K562 (cell line): ENCODE measurements around the gene LDLR.
"Not testable (repeated sequence)": the region's sequence is repeated elsewhere in the genome, so short reads cannot be mapped to it uniquely, and the experiment has no call there.

Experiments used
- CHAMP1 ChIP-seq: fragments of 450-650 bp; IDR thresholded peaks from 2 replicates; pipeline ENCODE4 v1.6.1; 2016; ENCODE audit warnings: mild to moderate bottlenecking
- NCOA1 ChIP-seq: fragments of 450-650 bp; IDR thresholded peaks from 2 replicates; pipeline ENCODE4 v1.6.1; 2016; ENCODE audit warnings: low read depth
- POLR2A ChIP-seq: fragments of 450-650 bp; conservative IDR thresholded peaks from 2 replicates; pipeline ENCODE4 v1.6.1; 2016

- TF ChIP-seq NCOA1, POLR2A, CHAMP1: not testable (repeated sequence)
Observed at GRCh38 chr19:11180975-11181374, 91.7 kb downstream of the LDLR start.
